Activated T-helper 2 cell treated with anti-CD3 and anti-CD28 coated beads, Interferon-gamma antibody, Interleukin-2, Interleukin-4, amounts not matched to agents 10 μg/mL and 5 μg/mL and 100 μg/mL, durations not matched to agents 14 hours and 24 hours and 36 hours (primary cell): ENCODE data around the gene SH3PXD2B. TPM values are rescaled to one million over a fixed set of nuclear protein-coding genes. Genes with fewer than 3 reads are reported as not detected.
"Not testable (repeated sequence)": the region's sequence is repeated elsewhere in the genome, so short reads cannot be mapped to it uniquely, and the experiment has no call there.

Experiments used
- DNase-seq: peaks from one replicate; pipeline ENCODE4 v3.0.0; 2021; ENCODE audit warnings: low spot score
- H3K27ac Mint-ChIP-seq: one replicate; pipeline ENCODE4 v1.8.0; 2021; ENCODE audit warnings: mixed read lengths
- H3K27me3 Mint-ChIP-seq: one replicate; pipeline ENCODE4 v1.8.0; 2021; ENCODE audit warnings: low read depth, mixed read lengths
- H3K36me3 Mint-ChIP-seq: one replicate; pipeline ENCODE4 v1.8.0; 2021; ENCODE audit warnings: low read depth, mixed read lengths
- H3K4me1 Mint-ChIP-seq: one replicate; pipeline ENCODE4 v1.8.0; 2021; ENCODE audit warnings: low read depth, mixed read lengths
- H3K4me3 Mint-ChIP-seq: one replicate; pipeline ENCODE4 v1.8.0; 2021; ENCODE audit warnings: low read depth, mild to moderate bottlenecking, moderate library complexity, mixed read lengths
- H3K9me3 Mint-ChIP-seq: one replicate; pipeline ENCODE4 v1.8.0; 2021; ENCODE audit warnings: mixed read lengths
- intact Hi-C: fragments of 100-400 bp; cut with micrococcal nuclease; formaldehyde crosslinking; loops from one replicate; pipeline ENCODE4 v1.15.1; 2023
- total RNA-seq: library from RNA; stranded (reverse); gene quantifications from 2 replicates; pipeline ENCODE4 v1.2.3, GENCODE V29; 2022

SH3PXD2B gene
- total RNA-seq, 1 donor from 2014 or later, result 0.11 TPM

- H3K4me1 Mint-ChIP-seq, result no peaks in the 10 kb centered on the region
- no peaks in the 10 kb centered on the region for H3K9me3 Mint-ChIP-seq
- no peaks in the 10 kb centered on the region for H3K27me3 Mint-ChIP-seq
- DNase-seq, result no peak
- H3K27ac Mint-ChIP-seq, result no peak overlapping the region
- intact Hi-C loops, result no loop called here
- H3K36me3 Mint-ChIP-seq, result no peaks in the 10 kb centered on the region
- H3K4me3 Mint-ChIP-seq, result no peak overlapping the region
Measured at GRCh38 chr5:172347496-172348052, 106.8 kb downstream of the SH3PXD2B start.

- DNase-seq, result no peak
- intact Hi-C loops, result no loop called here
- Mint-ChIP-seq H3K9me3 (no peaks in the 10 kb centered on the region), H3K36me3 (no peaks in the 10 kb centered on the region), H3K27me3 (no peaks in the 10 kb centered on the region), H3K4me3 (no peak overlapping the region), H3K4me1 (no peaks in the 10 kb centered on the region), H3K27ac (no peak overlapping the region)
Measured at GRCh38 chr5:172345881-172346280, 108.4 kb downstream of the SH3PXD2B start.

DNA sequence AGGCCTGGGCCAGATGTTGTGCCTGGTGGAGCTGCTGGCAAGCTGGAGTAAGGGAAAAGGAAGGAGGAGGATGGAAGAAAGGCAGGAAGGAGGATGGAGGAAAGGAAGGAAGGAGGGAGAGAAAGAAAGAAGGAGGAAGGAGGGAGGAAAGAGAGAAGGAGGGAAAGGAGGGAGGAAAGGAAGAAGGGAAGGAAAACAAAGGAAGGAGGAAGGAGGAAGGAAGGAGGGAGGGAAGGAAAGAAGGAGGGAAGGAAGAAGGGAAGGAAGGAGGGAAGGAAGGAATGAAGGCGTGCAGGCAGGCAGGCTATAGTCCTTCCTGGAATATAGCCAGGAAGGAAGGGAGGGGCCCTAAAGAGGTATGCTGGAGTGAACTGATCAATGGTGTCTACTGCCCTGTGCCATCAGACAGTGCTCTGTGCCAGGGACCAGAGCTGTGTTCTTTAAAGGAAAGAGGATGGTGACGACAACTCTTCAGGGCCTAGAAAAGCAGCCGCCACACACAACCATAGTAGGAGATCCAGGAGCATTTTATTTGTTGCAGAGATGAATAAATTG lies 109.4 kb downstream of the SH3PXD2B start:
- no peak overlapping the region for H3K4me3 Mint-ChIP-seq
- no peak for DNase-seq
- intact Hi-C loops, result no loop called here
- no peak overlapping the region for H3K27ac Mint-ChIP-seq
- no peaks in the 10 kb centered on the region for H3K27me3 Mint-ChIP-seq
- H3K9me3 Mint-ChIP-seq, result no peaks in the 10 kb centered on the region
- H3K36me3 Mint-ChIP-seq, result no peaks in the 10 kb centered on the region
- no peaks in the 10 kb centered on the region for H3K4me1 Mint-ChIP-seq

DNA sequence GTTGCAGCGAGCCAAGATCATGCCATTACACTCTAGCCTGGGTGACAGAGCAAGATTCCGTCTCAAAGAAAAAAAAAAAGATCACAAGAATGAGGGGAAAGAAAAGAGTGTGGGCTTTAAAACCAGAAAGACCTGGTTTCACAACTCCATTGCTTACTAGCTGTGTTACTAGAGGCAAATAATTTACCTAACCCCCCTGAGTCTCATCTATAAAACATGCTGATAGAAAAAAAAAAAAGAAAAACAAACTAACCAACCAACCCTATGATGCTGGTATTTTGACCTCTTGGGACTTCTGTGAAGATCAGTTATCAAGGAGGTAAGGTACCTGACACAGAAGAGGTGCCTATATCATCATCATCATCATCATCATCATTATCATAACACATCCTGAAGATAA lies 110.6 kb downstream of the SH3PXD2B start:
- no peaks in the 10 kb centered on the region for H3K9me3 Mint-ChIP-seq
- H3K36me3 Mint-ChIP-seq, result no peaks in the 10 kb centered on the region
- intact Hi-C loops, result no loop called here
- H3K27me3 Mint-ChIP-seq, result no peaks in the 10 kb centered on the region
- no peak overlapping the region for H3K4me3 Mint-ChIP-seq
- no peak overlapping the region for H3K27ac Mint-ChIP-seq
- DNase-seq, result no peak
- H3K4me1 Mint-ChIP-seq, result no peaks in the 10 kb centered on the region

- Mint-ChIP-seq H3K27ac (no peak overlapping the region), H3K4me1 (no peaks in the 10 kb centered on the region), H3K9me3 (no peaks in the 10 kb centered on the region), H3K36me3 (no peaks in the 10 kb centered on the region), H3K4me3 (no peak overlapping the region), H3K27me3 (no peaks in the 10 kb centered on the region)
- no peak for DNase-seq
- intact Hi-C loops, result no loop called here
Measured at GRCh38 chr5:172342918-172343317, 111.4 kb downstream of the SH3PXD2B start.

DNA sequence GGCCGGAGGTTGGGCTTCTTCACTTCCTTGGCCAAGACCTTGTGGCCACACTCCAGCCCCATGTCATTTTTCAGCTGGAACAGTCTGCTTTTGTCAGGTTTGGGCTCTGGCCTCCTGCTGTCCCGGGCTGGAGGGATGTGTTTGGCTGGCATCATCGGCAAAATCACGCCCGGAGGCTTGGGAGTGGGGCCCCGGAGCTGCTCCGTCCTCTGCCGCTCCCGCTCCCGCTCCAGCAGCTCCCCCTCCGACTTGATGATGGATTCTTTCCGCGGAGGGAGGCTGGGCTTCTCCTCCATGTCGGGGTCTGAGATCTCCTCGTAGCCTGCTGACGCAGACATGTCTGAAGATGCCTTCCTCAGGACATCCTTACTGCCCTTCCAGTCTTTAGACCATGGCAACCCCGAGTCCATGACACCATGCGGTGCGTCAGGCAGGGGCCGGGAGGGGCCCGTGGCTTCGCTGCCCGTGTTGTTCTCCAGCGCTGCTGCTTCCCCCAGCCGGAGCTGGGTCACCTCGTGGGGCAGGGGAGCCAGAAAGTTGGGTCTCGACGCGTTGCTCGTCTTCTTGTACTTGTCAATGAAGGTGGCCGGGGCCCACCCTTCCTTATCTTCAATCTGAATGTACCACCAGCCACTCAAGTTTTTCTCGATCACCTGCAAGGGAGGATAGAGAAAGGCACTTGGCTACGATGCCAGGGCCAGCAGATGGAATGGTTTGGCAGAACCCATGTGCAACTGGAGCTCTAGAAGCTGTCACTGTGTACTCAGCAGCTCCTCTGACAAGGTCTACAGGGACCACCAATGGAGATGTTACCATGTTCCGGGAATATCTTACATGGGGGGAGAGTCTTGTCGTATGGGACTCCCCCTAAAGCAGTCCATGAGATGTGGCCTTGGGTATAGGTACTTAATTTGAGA lies 114.8 kb downstream of the SH3PXD2B start:
- no peak for DNase-seq
- Mint-ChIP-seq H3K27ac (no peak overlapping the region), H3K36me3 (no peaks in the 10 kb centered on the region), H3K4me1 (no peaks in the 10 kb centered on the region), H3K4me3 (no peak overlapping the region), H3K9me3 (no peaks in the 10 kb centered on the region), H3K27me3 (no peaks in the 10 kb centered on the region)
- intact Hi-C loops, result no loop called here

- Mint-ChIP-seq H3K4me3 (no peak overlapping the region), H3K36me3 (no peaks in the 10 kb centered on the region), H3K27me3 (no peaks in the 10 kb centered on the region), H3K27ac (no peak overlapping the region), H3K9me3 (no peaks in the 10 kb centered on the region), H3K4me1 (no peaks in the 10 kb centered on the region)
- intact Hi-C loops, result no loop called here
- DNase-seq, result no peak
Measured at GRCh38 chr5:172336676-172337285, 117.5 kb downstream of the SH3PXD2B start.

GRCh38 chr5:172336264-172336663 lies 118.1 kb downstream of the SH3PXD2B start:
- H3K36me3 Mint-ChIP-seq, result no peaks in the 10 kb centered on the region

DNA sequence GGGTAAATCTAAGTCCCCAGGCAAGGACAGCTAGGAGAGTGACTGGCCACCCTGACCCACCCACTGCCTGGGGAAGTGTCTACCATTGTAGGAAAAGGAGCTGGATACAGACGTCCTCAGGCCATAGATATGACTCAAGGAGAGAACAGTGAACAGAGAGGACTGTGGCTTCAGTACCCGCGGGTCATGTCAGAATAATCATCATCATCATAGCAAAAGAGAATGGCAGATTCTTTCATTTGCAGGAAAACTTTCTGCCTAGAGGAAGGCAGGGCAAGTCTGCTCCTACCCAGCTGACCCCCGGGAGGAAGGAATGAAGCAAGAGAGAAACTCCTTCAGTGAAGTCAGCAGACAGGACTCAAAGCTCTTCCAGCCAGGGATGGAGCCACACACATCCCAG lies 118.6 kb downstream of the SH3PXD2B start:
- H3K36me3 Mint-ChIP-seq, result no peaks in the 10 kb centered on the region
- H3K9me3 Mint-ChIP-seq, result no peaks in the 10 kb centered on the region
- H3K4me3 Mint-ChIP-seq, result no peak overlapping the region
- no peak for DNase-seq
- H3K27ac Mint-ChIP-seq, result no peak overlapping the region
- intact Hi-C loops, result no loop called here
- no peaks in the 10 kb centered on the region for H3K27me3 Mint-ChIP-seq
- H3K4me1 Mint-ChIP-seq, result no peaks in the 10 kb centered on the region

More at GRCh38 chr5:172336264-172336663, 118.1 kb downstream of the SH3PXD2B start:
- Mint-ChIP-seq H3K9me3 (no peaks in the 10 kb centered on the region), H3K4me3 (no peak overlapping the region), H3K27ac (no peak overlapping the region), H3K4me1 (no peaks in the 10 kb centered on the region), H3K27me3 (no peaks in the 10 kb centered on the region)
- DNase-seq, result no peak
- intact Hi-C loops, result no loop called here

DNA sequence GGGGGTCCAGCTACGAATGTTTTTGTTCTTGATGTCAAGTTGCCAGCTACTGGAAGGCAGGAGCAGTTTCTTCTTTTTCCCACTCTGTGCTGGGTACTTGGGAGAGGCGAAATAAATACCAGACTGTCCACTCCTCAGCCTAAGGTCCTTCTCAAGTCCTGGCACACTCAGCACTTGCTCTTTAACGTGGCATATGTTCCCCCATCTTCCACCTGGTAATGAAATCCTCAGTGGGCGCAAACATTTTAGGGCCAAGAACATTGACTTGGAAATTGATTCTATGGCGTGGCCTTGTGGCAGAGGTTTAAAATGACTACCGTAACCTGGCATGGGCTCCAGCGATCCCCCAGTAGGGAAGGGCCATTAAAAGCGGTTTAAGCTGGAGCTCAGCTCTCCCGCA lies 119.7 kb downstream of the SH3PXD2B start:
- no peaks in the 10 kb centered on the region for H3K9me3 Mint-ChIP-seq
- H3K4me3 Mint-ChIP-seq, result no peak overlapping the region
- H3K27ac Mint-ChIP-seq, result no peak overlapping the region
- no peak for DNase-seq
- H3K36me3 Mint-ChIP-seq, result no peaks in the 10 kb centered on the region
- no peaks in the 10 kb centered on the region for H3K4me1 Mint-ChIP-seq
- intact Hi-C loops, result no loop called here
- no peaks in the 10 kb centered on the region for H3K27me3 Mint-ChIP-seq

DNA sequence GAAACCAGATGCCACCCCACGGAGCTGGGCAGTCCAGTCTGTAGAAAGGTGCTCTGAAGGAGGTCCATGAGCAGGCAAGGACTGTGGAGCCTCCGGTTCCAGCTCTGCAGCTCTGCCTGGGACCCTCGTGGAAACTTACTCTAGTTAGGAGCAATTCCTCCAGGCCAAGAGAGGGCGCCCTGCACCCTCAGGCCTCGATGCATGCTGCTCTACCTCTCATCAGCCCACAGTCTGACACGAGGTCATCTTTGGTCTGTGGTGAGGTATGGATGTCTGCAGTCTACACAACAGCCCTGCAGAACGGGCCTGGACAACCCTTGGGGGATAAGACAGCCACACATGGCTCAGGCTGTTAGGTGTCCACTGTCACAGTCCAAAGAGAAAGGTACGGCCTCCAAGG lies 120.1 kb downstream of the SH3PXD2B start:
- Mint-ChIP-seq H3K36me3 (no peaks in the 10 kb centered on the region), H3K4me1 (no peaks in the 10 kb centered on the region), H3K27me3 (no peaks in the 10 kb centered on the region), H3K4me3 (no peak overlapping the region), H3K27ac (no peak overlapping the region), H3K9me3 (no peaks in the 10 kb centered on the region)
- intact Hi-C loops, result no loop called here
- DNase-seq, result no peak

DNA sequence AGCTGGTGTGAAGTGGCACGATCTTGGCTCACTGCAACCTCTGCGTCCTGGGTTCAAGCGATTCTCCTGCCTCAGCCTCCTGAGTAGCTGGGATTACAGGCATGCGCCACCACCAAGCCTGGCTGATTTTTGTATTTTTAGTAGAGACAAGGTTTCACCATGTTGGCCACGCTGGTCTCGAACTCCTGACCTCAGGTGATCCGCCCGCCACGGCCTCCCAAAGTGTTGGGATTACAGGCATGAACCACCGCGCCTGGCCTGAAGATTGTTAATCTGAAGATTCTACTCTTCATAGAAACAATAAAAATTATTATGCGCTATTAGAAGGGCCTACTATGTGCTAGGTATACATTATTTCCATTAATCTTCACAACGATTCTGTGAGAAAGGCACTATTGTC lies 127.4 kb downstream of the SH3PXD2B start:
- DNase-seq, H3K27me3 Mint-ChIP-seq, H3K27ac Mint-ChIP-seq, H3K36me3 Mint-ChIP-seq, intact Hi-C loops, H3K4me1 Mint-ChIP-seq, H3K4me3 Mint-ChIP-seq, H3K9me3 Mint-ChIP-seq: not testable (repeated sequence)

DNA sequence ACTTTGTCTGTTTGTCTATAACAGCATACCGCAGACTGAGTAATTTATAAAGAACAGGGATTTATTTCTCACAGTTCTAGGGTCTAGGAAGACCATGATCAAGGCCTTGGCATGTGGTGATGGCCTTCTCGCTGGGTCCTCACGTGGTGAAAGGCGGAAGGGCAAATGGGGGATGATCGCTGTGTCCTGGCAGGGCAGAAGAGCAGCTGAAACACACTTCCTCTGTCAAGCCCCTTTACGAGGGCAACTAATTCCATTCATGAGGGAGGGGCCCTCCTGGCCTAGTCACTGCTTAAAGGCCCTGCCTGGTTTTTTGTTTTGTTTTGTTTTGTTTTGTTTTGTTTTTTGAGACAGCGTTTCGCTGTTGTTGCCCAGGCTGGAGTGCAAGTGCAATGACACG lies 128.9 kb downstream of the SH3PXD2B start:
- Mint-ChIP-seq H3K4me3 (no peak overlapping the region), H3K27ac (no peak overlapping the region), H3K9me3 (no peaks in the 10 kb centered on the region), H3K4me1 (no peaks in the 10 kb centered on the region), H3K36me3 (no peaks in the 10 kb centered on the region), H3K27me3 (peaks cover 2% of the 10 kb centered on the region)
- no peak for DNase-seq
- intact Hi-C loops, result no loop called here
